ENCODE results near the gene TMEM243. TPM values are rescaled to one million over a fixed set of nuclear protein-coding genes. Genes with fewer than 3 reads are reported as not detected.

Gene TMEM243
- total RNA-seq, 2 donors from 2014 or later: 16.4 to 23.1 TPM

DNA sequence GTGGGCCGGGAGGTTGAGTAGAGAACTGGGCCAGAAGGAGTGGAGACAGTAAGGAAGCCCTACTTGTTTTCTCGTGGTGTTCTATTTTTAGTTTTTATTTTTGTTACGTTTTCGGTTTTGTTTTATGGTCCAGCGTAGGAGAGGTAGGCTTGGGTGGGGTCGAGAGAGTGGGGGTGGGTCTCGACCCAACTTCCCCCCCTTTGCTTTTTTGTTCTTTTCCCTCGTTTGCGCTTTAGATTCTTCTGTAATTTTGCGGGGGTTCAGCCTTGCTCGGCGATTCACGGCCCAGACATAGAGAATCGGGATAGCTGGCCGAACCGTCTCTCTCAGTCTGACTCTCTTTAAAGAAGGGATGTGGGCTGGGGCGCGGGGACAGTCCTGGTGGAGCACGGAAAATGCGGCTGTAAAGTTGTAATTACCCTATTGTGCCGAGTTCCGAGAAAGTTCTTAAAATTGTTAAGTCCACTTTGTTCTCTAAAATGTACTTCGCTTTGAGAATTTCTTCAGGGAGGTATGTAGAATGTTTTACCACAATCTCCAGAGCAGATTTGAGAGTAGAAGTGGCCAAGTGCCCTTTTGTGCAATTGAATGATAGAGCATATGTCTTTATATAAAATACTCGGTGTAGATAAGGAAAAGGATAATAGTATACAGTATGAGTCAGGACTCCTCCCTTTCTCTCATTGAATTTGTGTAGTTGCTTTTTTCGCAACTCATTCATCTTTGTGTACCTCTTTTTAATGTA, 66.5 kb downstream of the TMEM243 start:
- Histone ChIP-seq H3K27ac (peak overlapping the region; percentile 95), H3K4me3 (peak overlapping the region; percentile 54), H3K9me3 (no peaks in the 10 kb centered on the region), H3K27me3 (no peaks in the 10 kb centered on the region), H3K9ac (ENCODE audit: low read depth in 2 of 2, low read length in 2 of 2) (peak overlapping the region; percentile 76 to 96), H3K4me1 (peaks cover 18% of the 10 kb centered on the region), H3K36me3 (no peaks in the 10 kb centered on the region)
- intact Hi-C loops (cut with DNase I): loop anchor here (10.0 kb wide), 2 partner anchors 192 to 722 kb away; partner anchors contain the start of genes CROT, DBF4 and SLC25A40
- TF ChIP-seq, protein P1, sequence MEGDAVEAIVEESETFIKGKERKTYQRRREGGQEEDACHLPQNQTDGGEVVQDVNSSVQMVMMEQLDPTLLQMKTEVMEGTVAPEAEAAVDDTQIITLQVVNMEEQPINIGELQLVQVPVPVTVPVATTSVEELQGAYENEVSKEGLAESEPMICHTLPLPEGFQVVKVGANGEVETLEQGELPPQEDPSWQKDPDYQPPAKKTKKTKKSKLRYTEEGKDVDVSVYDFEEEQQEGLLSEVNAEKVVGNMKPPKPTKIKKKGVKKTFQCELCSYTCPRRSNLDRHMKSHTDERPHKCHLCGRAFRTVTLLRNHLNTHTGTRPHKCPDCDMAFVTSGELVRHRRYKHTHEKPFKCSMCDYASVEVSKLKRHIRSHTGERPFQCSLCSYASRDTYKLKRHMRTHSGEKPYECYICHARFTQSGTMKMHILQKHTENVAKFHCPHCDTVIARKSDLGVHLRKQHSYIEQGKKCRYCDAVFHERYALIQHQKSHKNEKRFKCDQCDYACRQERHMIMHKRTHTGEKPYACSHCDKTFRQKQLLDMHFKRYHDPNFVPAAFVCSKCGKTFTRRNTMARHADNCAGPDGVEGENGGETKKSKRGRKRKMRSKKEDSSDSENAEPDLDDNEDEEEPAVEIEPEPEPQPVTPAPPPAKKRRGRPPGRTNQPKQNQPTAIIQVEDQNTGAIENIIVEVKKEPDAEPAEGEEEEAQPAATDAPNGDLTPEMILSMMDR (IDR thresholded peaks at IDR 0.05): no peak
- DNase-seq: peak; percentile 50

DNA sequence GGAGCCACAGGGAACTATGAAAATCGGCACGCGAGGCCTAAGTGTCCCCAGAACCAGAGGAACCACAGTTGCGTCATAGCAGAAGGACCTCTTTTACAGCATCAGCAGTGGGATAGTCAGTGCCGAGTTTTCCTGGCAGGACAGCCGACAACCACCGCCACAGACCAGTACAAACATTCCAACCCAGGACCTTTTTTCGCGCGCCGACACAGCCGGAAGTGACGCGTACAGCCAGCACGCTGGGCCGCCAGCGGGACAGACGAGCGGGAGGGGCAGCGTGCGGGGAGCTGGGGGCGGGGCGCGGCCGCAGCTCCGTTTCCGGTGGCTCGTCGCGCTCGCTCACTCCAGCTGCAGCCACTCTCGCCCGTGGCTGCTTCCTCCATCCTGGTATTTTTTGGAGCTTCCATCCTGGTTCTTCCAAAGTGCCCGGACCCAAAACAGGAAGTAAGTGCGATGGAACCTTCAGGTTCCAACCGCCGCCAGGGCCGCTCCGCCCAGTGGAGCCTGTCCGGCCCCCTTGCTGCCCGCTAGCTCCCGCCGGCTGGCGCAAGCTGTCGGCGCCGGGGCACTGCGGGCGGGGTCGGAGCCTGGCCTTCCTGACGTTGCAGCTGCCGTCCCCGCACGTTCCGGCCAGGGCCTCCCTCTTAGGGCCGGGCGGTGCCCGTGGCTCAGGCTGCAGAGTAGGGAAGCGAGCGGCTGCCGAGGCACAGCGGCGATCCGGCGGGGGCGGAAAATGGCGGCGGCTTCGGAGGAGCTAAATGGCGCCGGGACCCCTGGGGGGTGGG, 67.2 kb downstream of the TMEM243 start, which contains the start of gene DMTF1:
TSS of gene DMTF1 (plus strand) at position 342 of the 785 bp plus-strand sequence. CDS start 12,489 bp downstream, outside the sequence.
- intact Hi-C loops (cut with DNase I): loop anchor here (10.0 kb wide), 2 partner anchors 192 to 722 kb away; partner anchors contain the start of genes CROT, DBF4 and SLC25A40
- Histone ChIP-seq H3K4me1 (peaks cover 18% of the 10 kb centered on the region), H3K9me3 (no peaks in the 10 kb centered on the region), H3K9ac (ENCODE audit: low read depth in 2 of 2, low read length in 2 of 2) (peak within 1 kb of the TSS; percentile 80 to 96), H3K4me3 (peak within 1 kb of the TSS; percentile 54), H3K27ac (peak within 1 kb of the TSS; percentile 95), H3K36me3 (no peaks in the 10 kb centered on the region), H3K27me3 (no peaks in the 10 kb centered on the region)
- peak; percentile 94 for DNase-seq
- TF ChIP-seq, protein P1 (IDR thresholded peaks at IDR 0.05): no peak

DNA sequence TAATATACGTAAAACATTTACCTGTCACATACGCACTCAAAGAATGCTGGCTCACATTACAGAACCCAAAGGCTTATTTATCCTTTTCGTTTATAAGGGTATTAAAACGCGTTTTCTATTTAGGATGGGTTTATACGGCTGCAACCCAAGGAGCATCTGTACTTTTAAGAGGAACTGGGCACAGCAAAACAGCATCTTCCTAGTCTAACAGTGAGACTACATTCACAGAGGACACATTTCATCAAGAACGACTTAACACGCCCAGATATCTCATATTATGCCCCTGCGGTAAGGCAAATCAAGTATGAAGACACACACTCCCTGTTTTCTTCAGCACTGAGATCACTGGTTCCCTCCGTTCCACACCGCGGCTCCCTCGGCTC, 67.8 kb downstream of the TMEM243 start:
- H3K9ac ChIP-seq (ENCODE audit: low read depth in 2 of 2, low read length in 2 of 2): peak overlapping the region; percentile 80 to 96
- H3K9me3 ChIP-seq: no peaks in the 10 kb centered on the region
- peaks cover 18% of the 10 kb centered on the region for H3K4me1 ChIP-seq
- H3K36me3 ChIP-seq: no peaks in the 10 kb centered on the region
- TF ChIP-seq, protein P1 (IDR thresholded peaks at IDR 0.05): no peak
- peak overlapping the region; percentile 54 for H3K4me3 ChIP-seq
- intact Hi-C loops (cut with DNase I): loop anchor here (10.0 kb wide), 2 partner anchors 193 to 723 kb away; partner anchors contain the start of genes CROT, DBF4 and SLC25A40
- peak overlapping the region; percentile 95 for H3K27ac ChIP-seq
- no peaks in the 10 kb centered on the region for H3K27me3 ChIP-seq
- no peak for DNase-seq

DNA sequence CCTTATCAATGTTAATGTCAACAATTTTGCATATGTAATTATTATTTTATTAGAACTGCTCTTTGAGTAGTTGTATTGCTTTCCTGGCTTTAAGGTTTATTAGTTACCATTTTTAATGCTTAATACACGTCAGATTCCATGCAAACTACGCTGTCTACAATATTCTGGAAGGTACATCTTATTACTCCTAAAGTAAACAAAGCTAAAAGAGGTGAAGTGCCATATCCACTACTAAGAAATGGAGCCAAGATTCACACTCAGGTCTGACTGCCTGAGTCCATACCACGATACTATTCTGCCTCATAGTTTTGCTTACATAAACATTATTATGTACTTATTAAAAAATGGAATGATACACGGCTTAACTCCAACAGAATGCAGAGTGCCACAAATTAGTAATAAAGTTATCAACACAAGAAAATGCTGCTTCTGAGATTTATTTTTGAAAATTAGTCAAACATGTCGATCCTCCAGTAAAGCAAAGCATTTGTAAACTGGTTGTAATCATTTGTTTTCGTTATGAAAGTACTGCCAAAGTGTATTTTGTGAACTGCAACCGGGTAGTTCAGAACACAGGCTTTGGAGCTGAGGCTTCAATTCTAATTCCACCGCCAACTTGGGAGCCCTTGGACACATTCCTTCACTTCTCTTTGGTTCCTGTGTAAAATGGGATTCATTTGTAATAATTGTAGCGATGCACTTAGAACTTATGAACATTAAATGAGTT, 68.4 kb downstream of the TMEM243 start:
- intact Hi-C loops (cut with DNase I): loop anchor here (10.0 kb wide), 2 partner anchors 194 to 724 kb away; partner anchors contain the start of genes CROT, DBF4 and SLC25A40
- no peak for DNase-seq
- peak overlapping the region; percentile 95 for H3K27ac ChIP-seq
- H3K36me3 ChIP-seq: no peaks in the 10 kb centered on the region
- H3K4me1 ChIP-seq: peaks cover 18% of the 10 kb centered on the region
- H3K9ac ChIP-seq (ENCODE audit: low read depth in 2 of 2, low read length in 2 of 2): peak overlapping the region in 1 of 2 donors; percentile 96
- H3K9me3 ChIP-seq: no peaks in the 10 kb centered on the region
- TF ChIP-seq, protein P1 (IDR thresholded peaks at IDR 0.05): no peak
- H3K4me3 ChIP-seq: peak overlapping the region; percentile 54
- no peaks in the 10 kb centered on the region for H3K27me3 ChIP-seq
